PC-9 (cell line): ENCODE measurements around the gene PGAM5.

Experiments used
- CTCF ChIP-seq: fragments of 200-600 bp; sonication (generic); conservative IDR thresholded peaks from 2 replicates; pipeline ENCODE4 v1.6.1; 2017; ENCODE audit warnings: mixed run types, antibody characterized with exemption, mild to moderate bottlenecking, moderate library complexity
- EZH2 ChIP-seq: fragments of 200-600 bp; sonication (generic); IDR thresholded peaks from 2 replicates; pipeline ENCODE4 v1.8.0; 2017; ENCODE audit warnings: antibody characterized with exemption, low read depth

- TF ChIP-seq CTCF = no peak
- no peak for TF ChIP-seq EZH2
Measured at GRCh38 chr12:132672678-132673077, 38.0 kb upstream of the PGAM5 start.
